ENCODE data around the gene EIF5. TPM values are rescaled to one million over a fixed set of nuclear protein-coding genes. Genes with fewer than 3 reads are reported as not detected.
A peak's percentile ranks its signal among the peaks of the same experiment; 100 is the strongest.

Gene EIF5
- total RNA-seq, 1 experiment from 2014 or later: 238 TPM

- Histone ChIP-seq H3K27ac (ENCODE audit: low read length) (peak overlapping the region; percentile 75), H3K36me3 (ENCODE audit: control insufficient read depth, insufficient read depth, low read length) (peaks cover 5% of the 10 kb centered on the region; the same call in 1 of the 2 replicates), H3K9me3 (ENCODE audit: control insufficient read depth, insufficient read depth, low read depth, low read length) (no peaks in the 10 kb centered on the region), H3K4me1 (ENCODE audit: control insufficient read depth, insufficient read depth, low read length) (peaks cover 8% of the 10 kb centered on the region), H3K4me3 (ENCODE audit: low read depth in 2 of 2, low read length in 2 of 2) (peak overlapping the region; percentile 78 to 89), H3K27me3 (ENCODE audit: control insufficient read depth, insufficient read depth, low read length) (no peaks in the 10 kb centered on the region)
- no peak for TF ChIP-seq REST (IDR thresholded peaks at IDR 0.05; ENCODE audit: insufficient read depth in 1 of 2, low read depth in 2 of 2, low read length in 1 of 2)
- no peak for TF ChIP-seq CTCF (IDR thresholded peaks at IDR 0.05)
- no peak for TF ChIP-seq SIN3A (IDR thresholded peaks at IDR 0.05; ENCODE audit: borderline replicate concordance, insufficient read depth, low read depth, low read length)
- TF ChIP-seq TCF7L2 (IDR thresholded peaks at IDR 0.05; ENCODE audit: low read depth, low read length): no peak
- no peak for TF ChIP-seq POLR2AphosphoS5 (IDR thresholded peaks at IDR 0.05; ENCODE audit: low read depth, low read length)
- ATAC-seq: peak; percentile 46
- BruUV-seq (replicated peaks): no TSS peak
- no peak for DNase-seq (ENCODE audit: low read depth, low spot score)
- in situ Hi-C loops (cut with HindIII; ENCODE audit: low pct_unique_long_range_greater_than_20kb, low sequenced_read_pairs): no loop called here
- intact Hi-C loops (cut with micrococcal nuclease; ENCODE audit: unreplicated experiment): no loop called here
- ChIA-PET CTCF (no interaction called here), POLR2A (interaction anchor here (0.6 kb wide), 1 partner anchor 34 kb away, joined by 5 read pairs; no protein-coding TSS in a partner anchor)
These were observed 50.6 kb downstream of the EIF5 start for GRCh38 chr14:103384450-103385151.

GRCh38 chr14:103385152-103385928 is 51.3 kb downstream of the EIF5 start, which contains the start of gene MARK3:
MARK3 (plus strand) TSS chr14:103385415; CDS start chr14:103386030, 615 bp downstream.
- ATAC-seq (peak; percentile 99), DNase-seq (ENCODE audit: low read depth, low spot score) (no peak)
- H3K27me3 ChIP-seq (ENCODE audit: control insufficient read depth, insufficient read depth, low read length): no peaks in the 10 kb centered on the region
- peaks cover 8% of the 10 kb centered on the region for H3K4me1 ChIP-seq (ENCODE audit: control insufficient read depth, insufficient read depth, low read length)
- ChIA-PET POLR2A (no interaction called here), CTCF (no interaction called here)
- in situ Hi-C loops (cut with HindIII; ENCODE audit: low pct_unique_long_range_greater_than_20kb, low sequenced_read_pairs): no loop called here
- H3K4me3 ChIP-seq (ENCODE audit: low read depth in 2 of 2, low read length in 2 of 2): peak within 1 kb of the TSS; percentile 78 to 89
- TF ChIP-seq POLR2AphosphoS5 (IDR thresholded peaks at IDR 0.05; ENCODE audit: low read depth, low read length): peak; percentile 67
- no peak for TF ChIP-seq TCF7L2 (IDR thresholded peaks at IDR 0.05; ENCODE audit: low read depth, low read length)
- TF ChIP-seq SIN3A (IDR thresholded peaks at IDR 0.05; ENCODE audit: borderline replicate concordance, insufficient read depth, low read depth, low read length): no peak
- TF ChIP-seq CTCF (IDR thresholded peaks at IDR 0.05): peak; percentile 7; the same call in 1 of the 2 replicates
- TF ChIP-seq REST (IDR thresholded peaks at IDR 0.05; ENCODE audit: insufficient read depth in 1 of 2, low read depth in 2 of 2, low read length in 1 of 2): no peak
- BruUV-seq (replicated peaks): no TSS peak
- intact Hi-C loops (cut with micrococcal nuclease; ENCODE audit: unreplicated experiment): no loop called here
- H3K9me3 ChIP-seq (ENCODE audit: control insufficient read depth, insufficient read depth, low read depth, low read length): no peaks in the 10 kb centered on the region
- H3K27ac ChIP-seq (ENCODE audit: low read length): peak within 1 kb of the TSS; percentile 75
- H3K36me3 ChIP-seq (ENCODE audit: control insufficient read depth, insufficient read depth, low read length): peaks cover 5% of the 10 kb centered on the region; the same call in 1 of the 2 replicates
